ENCODE data around the gene MRPL9.
"Not testable (repeated sequence)": the region's sequence is repeated elsewhere in the genome, so short reads cannot be mapped to it uniquely, and the experiment has no call there.

MRPL9 gene

DNA sequence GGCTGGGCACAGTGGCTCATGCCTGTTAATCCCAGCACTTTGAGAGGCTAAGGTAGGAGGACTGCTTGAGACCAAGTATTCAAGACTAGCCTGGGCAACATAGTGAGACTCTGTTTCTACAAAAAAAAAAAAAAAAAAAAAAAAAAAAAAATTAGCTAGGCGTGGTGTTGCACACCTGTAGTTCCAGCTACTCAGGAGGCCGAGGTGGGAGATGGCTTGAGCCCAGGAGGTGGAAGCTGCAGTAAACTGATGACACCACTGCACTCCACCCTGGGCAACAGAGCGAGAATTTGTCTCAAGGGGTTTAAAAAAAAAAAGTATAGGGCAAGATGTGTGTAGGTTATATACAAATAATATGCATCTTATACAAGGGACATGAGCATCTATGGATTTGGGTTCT lies 24.4 kb upstream of the MRPL9 start:
- in situ Hi-C loops (cut with HindIII; ENCODE audit: low sequenced_read_pairs): no loop called here

- in situ Hi-C loops (cut with HindIII; ENCODE audit: low sequenced_read_pairs): no loop called here
Measured at GRCh38 chr1:151783796-151784195, 20.5 kb upstream of the MRPL9 start.

DNA sequence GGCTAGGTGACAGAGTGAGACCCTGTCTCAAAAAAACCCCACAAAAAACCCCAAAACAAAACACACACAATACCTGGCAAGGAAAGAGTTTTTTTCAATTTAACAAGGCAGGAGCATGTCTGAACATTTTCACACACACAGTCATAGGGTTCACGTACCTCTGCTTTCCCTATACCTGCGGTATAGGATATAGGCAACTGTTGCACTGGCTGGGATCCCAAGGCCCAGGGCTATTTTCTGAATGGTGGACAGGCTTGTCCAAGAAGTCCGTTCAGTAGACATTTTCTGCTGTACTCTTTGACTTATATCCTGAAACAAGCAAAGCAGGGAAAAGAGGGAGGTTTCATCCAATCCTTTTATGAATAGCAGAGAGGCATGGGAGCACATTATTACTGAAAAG lies 19.4 kb upstream of the MRPL9 start:
- in situ Hi-C loops (cut with HindIII; ENCODE audit: low sequenced_read_pairs): no loop called here

GRCh38 chr1:151782026-151782425 lies 18.7 kb upstream of the MRPL9 start:
- in situ Hi-C loops (cut with HindIII; ENCODE audit: low sequenced_read_pairs): not testable (repeated sequence)

GRCh38 chr1:151780736-151781135 lies 17.4 kb upstream of the MRPL9 start:
- in situ Hi-C loops (cut with HindIII; ENCODE audit: low sequenced_read_pairs): not testable (repeated sequence)

GRCh38 chr1:151779852-151780251 lies 16.6 kb upstream of the MRPL9 start:
- in situ Hi-C loops (cut with HindIII; ENCODE audit: low sequenced_read_pairs): no loop called here

DNA sequence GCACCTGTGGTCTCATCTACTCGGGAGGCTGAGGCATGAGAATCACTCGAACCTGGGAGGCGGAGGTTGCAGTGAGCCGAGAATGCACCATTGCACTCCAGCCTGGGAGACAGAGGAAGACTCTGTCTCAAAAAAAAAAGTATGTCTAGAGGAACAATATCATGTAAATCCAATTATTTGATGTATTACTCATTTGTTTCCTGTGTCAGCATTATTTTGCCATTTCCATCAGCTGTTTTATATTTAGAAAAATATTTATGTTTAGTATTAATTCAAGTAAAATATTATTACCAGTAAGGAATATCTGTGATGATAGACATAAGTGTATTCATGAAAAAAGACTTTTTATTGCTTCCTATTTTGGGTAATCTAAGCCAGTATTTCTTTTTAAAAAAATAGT lies 14.0 kb upstream of the MRPL9 start:
- in situ Hi-C loops (cut with HindIII; ENCODE audit: low sequenced_read_pairs): no loop called here

GRCh38 chr1:151776665-151777062 lies 13.4 kb upstream of the MRPL9 start:
- in situ Hi-C loops (cut with HindIII; ENCODE audit: low sequenced_read_pairs): no loop called here

GRCh38 chr1:151775894-151776664 lies 12.8 kb upstream of the MRPL9 start:
- in situ Hi-C loops (cut with HindIII; ENCODE audit: low sequenced_read_pairs): no loop called here

DNA sequence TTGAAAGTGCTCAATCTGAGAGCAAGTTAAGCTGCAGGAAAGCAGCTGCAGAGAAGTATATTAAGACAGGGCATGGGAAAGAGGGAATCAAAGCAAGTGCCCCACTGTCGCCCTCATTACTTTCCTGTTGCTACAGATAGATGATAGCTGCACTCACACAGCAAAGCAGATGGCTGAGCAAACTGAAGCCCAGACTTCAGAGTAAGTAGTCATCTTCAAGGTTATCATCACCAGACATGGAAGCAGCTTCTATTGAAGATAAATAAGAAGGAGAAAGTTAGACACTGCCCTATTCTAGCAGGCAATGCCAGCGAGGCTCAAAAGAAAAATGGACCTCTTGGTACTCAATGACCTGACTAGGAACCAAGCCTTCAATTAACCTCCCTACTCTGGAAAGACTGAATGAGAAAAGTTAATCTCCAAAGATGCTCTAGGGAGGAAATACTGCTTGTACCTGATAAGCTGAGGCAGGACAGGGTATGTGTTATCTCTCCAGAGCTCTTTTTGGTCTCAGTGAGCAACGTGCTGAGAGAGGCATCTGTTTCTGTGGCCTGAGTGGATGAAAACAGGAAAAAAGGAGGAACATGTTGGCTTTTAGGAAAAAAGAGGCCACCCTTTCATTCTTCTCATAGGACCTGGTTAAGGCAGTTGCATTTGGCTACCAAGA lies 11.1 kb upstream of the MRPL9 start:
- in situ Hi-C loops (cut with HindIII; ENCODE audit: low sequenced_read_pairs): no loop called here

- in situ Hi-C loops (cut with HindIII; ENCODE audit: low sequenced_read_pairs): no loop called here
Measured at GRCh38 chr1:151773702-151774101, 10.4 kb upstream of the MRPL9 start.

DNA sequence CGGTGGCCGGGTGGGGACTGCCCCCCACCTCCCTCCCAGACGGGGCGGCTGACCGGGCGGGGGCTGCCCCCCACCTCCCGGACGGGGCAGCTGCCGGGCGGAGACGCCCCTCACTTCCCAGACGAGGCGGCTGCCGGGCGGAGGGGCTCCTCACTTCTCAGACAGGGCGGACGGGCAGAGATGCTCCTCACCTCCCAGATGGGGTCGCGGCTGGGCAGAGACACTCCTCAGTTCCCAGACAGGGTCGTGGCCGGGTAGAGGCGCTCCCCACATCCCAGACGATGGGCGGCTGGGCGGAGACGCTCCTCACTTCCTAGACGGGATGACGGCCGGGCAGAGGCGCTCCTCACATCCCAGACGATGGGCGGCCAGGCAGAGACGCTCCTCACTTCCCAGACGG lies 6.0 kb upstream of the MRPL9 start:
- in situ Hi-C loops (cut with HindIII; ENCODE audit: low sequenced_read_pairs): not testable (repeated sequence)

DNA sequence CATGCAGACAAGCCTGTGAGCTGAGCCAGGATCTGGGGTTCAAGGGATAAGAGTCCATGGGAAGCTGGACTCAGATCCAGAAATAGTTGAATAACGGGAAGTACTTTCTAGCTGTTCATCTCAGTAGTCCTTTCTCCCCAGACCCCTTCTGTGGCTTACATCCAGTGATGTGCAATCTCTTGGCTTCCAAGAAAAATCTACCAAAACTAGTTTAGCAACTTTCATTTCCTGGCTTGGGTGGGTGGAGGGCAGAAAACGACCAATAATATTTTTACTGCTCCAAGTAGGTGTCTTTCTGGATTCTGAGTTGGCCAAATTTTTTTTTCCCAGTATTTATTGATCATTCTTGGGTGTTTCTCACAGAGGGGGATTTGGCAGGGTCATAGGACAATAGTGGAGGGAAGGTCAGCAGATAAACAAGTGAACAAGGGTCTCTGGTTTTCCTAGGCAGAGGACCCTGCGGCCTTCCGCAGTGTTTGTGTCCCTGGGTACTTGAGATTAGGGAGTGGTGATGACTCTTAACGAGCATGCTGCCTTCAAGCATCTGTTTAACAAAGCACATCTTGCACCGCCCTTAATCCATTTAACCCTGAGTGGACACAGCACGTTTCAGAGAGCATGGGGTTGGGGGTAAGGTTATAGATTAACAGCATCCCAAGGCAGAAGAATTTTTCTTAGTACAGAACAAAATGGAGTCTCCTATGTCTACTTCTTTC lies 5.2 kb upstream of the MRPL9 start:
- in situ Hi-C loops (cut with HindIII; ENCODE audit: low sequenced_read_pairs): not testable (repeated sequence)

DNA sequence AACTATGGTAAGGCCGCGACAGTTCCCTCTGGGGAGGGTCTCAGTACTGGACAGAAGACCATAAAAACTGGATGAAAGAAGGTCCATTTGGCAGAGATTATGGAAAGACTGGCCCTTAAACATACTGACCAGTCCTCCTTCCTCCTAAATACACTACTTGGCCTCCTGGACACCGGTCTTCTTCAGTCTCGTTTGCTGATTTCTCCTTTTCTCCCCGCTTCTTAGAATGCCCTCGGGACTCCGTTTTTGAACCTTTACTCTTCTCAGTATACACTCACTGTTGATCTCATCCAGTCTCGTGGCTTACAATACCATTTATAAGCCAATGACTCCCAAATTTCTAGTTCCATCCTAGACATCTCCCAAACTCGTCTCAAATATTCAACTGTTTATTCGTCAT lies 694 bp upstream of the MRPL9 start:
- in situ Hi-C loops (cut with HindIII; ENCODE audit: low sequenced_read_pairs): no loop called here

- in situ Hi-C loops (cut with HindIII; ENCODE audit: low sequenced_read_pairs): no loop called here
Measured at GRCh38 chr1:151760597-151761385, 2.5 kb downstream of the MRPL9 start.

GRCh38 chr1:151759241-151759640 lies 4.1 kb downstream of the MRPL9 start:
- in situ Hi-C loops (cut with HindIII; ENCODE audit: low sequenced_read_pairs): no loop called here

DNA sequence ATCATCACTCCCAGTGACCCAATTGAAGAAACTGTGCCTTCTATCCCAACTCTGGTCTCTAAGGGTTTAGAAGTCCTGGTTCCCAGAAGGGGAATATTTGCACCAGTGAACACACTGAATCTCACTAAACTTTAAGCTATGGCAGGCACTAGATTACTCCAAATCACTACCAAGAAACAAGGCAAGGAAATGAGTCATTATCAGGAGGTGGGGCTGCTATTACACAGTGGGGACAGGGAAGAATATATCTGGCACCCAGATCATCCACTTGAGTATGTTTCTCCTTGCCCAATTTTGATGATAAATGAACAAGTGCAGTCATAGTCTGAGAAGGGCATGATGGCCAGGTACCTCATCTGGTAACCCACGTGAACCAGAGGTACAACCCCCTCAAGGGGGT lies 7.0 kb downstream of the MRPL9 start:
- in situ Hi-C loops (cut with HindIII; ENCODE audit: low sequenced_read_pairs): no loop called here

GRCh38 chr1:151741516-151741915 lies 21.8 kb downstream of the MRPL9 start:
- in situ Hi-C loops (cut with HindIII; ENCODE audit: low sequenced_read_pairs): loop anchor here (5.0 kb wide), 1 partner anchor 334 kb away; no protein-coding TSS in a partner anchor

DNA sequence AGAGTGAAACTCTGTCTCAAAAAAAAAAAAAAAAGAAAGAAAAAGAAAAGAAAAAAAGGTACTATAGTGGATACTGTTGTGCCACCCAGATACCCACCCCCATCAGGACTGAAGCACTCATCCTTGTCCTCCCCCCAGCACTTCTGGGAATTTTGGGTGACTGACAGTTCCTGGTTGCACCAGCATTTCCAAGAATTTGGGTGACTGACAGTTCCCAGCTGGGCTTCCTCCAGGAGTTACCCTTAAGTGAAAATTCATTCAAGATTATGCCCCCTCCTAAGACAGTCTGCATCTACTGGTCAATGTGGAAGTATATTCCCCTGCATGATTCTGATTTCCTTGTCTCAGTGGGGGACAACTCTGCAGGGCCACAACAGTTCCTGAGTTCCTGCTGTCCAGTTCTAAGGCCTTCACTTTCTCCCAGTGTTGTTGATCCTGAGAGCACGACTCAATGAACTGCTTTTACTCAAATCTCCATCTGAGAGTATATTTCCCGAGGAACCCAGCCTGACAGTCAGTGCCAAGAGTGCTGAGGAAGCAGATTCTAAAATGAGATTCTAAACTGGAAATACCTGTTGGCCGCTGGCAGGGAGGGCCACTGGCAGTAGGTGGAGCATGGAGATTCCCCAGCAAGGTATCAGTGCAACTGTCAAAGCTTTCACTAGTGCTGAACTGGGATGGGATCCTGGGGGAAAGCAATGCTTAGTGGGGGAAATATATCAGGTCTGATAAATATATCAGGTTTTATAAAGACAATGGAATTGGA lies 23.5 kb downstream of the MRPL9 start:
- in situ Hi-C loops (cut with HindIII; ENCODE audit: low sequenced_read_pairs): loop anchor here (5.0 kb wide), 1 partner anchor 332 kb away; no protein-coding TSS in a partner anchor

DNA sequence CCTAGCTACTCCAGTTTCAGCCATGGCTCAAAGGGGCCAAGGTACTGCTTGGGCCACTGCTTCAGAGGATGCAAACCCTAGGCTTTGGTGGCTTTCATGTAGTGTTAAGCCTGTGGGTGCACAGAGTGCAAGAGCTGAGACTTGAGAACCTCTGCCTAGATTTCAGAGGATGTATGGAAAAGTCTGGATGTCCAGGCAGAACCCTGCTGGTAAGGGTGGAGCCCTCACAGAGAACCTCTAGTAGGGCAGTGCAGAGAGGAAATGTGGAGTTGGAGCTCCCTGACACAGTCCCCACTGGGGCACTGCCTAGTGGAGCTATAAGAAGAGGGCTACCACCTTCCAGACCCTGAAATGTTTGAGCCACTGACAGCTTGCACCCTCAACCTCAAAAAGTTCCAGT lies 25.8 kb downstream of the MRPL9 start:
- in situ Hi-C loops (cut with HindIII; ENCODE audit: low sequenced_read_pairs): no loop called here

Data from DLD1 (cell line).